ENCODE results near the gene ALG9.
A peak's percentile ranks its signal among the peaks of the same experiment; 100 is the strongest.

Gene ALG9

GRCh38 chr11:111808063-111808588 is 63.3 kb downstream of the ALG9 start:
- no peak for TF ChIP-seq CTCF (IDR thresholded peaks at IDR 0.05; ENCODE audit: low read depth, low read length)
- DNase-seq (ENCODE audit: low read depth, low spot score): no peak
- H3K4me3 ChIP-seq (ENCODE audit: low read depth, low read length): no peak overlapping the region
- in situ Hi-C loops (cut with HindIII; ENCODE audit: low sequenced_read_pairs): no loop called here

GRCh38 chr11:111807076-111807475 is 64.3 kb downstream of the ALG9 start:
- H3K4me3 ChIP-seq (ENCODE audit: low read depth, low read length): no peak overlapping the region
- in situ Hi-C loops (cut with HindIII; ENCODE audit: low sequenced_read_pairs): no loop called here
- TF ChIP-seq CTCF (IDR thresholded peaks at IDR 0.05; ENCODE audit: low read depth, low read length): no peak
- DNase-seq (ENCODE audit: low read depth, low spot score): no peak

- in situ Hi-C loops (cut with HindIII; ENCODE audit: low sequenced_read_pairs): no loop called here
- no peak overlapping the region for H3K4me3 ChIP-seq (ENCODE audit: low read depth, low read length)
- no peak for DNase-seq (ENCODE audit: low read depth, low spot score)
- TF ChIP-seq CTCF (IDR thresholded peaks at IDR 0.05; ENCODE audit: low read depth, low read length): no peak
Measured at GRCh38 chr11:111801135-111801534, 70.2 kb downstream of the ALG9 start.

GRCh38 chr11:111798279-111798678 is 73.1 kb downstream of the ALG9 start:
- TF ChIP-seq CTCF (IDR thresholded peaks at IDR 0.05; ENCODE audit: low read depth, low read length): no peak
- H3K4me3 ChIP-seq (ENCODE audit: low read depth, low read length): no peak overlapping the region
- DNase-seq (ENCODE audit: low read depth, low spot score): no peak
- in situ Hi-C loops (cut with HindIII; ENCODE audit: low sequenced_read_pairs): no loop called here

GRCh38 chr11:111797145-111797581 is 74.2 kb downstream of the ALG9 start:
- peak; percentile 40 for DNase-seq (ENCODE audit: low read depth, low spot score)
- H3K4me3 ChIP-seq (ENCODE audit: low read depth, low read length): no peak overlapping the region
- TF ChIP-seq CTCF (IDR thresholded peaks at IDR 0.05; ENCODE audit: low read depth, low read length): no peak
- in situ Hi-C loops (cut with HindIII; ENCODE audit: low sequenced_read_pairs): no loop called here

GRCh38 chr11:111796696-111797095 is 74.7 kb downstream of the ALG9 start:
- DNase-seq (ENCODE audit: low read depth, low spot score): no peak
- no peak overlapping the region for H3K4me3 ChIP-seq (ENCODE audit: low read depth, low read length)
- no peak for TF ChIP-seq CTCF (IDR thresholded peaks at IDR 0.05; ENCODE audit: low read depth, low read length)
- in situ Hi-C loops (cut with HindIII; ENCODE audit: low sequenced_read_pairs): no loop called here
